GM12892 (cell line): ENCODE data around the gene RBCK1.

Experiments
- POLR2A ChIP-seq: IDR thresholded peaks from 2 replicates; pipeline ENCODE4 v1.6.1; 2011; ENCODE audit warnings: low read depth, low read length, control low read depth
- POLR2AphosphoS5 ChIP-seq: IDR thresholded peaks from 2 replicates; pipeline ENCODE4 v1.6.1; 2011; ENCODE audit warnings: low read depth, low read length, control low read depth

DNA sequence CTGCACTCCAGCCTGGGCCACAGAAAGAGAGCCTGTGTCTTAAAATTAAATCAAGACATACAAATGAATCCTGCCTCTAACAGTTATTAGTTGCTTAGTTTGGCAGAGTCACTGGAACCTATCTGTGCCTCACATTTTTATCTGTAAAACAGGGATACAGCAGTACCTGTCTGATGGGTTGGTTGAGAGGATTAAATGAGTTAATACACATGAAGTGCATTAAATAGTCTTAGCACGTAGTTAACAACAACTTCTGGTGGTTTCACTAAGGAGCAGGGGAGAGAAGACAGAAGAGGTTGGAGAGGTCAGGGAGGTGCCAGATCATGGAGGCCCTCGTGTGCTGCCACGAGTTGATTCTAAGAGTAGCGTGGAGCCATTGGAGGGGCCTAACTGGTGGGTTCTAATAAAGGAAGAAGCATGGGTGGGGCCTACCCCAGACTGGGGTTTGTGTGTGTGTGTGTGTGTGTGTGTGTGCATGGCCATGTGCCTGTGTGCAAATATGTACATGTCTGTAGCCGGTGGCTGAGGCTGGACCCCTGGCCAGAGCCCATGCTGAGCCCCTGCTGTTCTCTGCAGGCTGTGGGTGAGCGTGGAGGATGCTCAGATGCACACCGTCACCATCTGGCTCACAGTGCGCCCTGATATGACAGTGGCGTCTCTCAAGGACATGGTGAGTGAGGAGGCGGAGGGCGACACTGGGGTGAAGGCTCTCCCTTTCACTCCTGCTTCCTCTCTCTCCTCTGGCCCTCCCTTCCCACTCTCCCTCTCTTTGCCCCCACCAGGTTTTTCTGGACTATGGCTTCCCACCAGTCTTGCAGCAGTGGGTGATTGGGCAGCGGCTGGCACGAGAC, 9.1 kb downstream of the RBCK1 start:
- TF ChIP-seq POLR2AphosphoS5: no peak
- no peak for TF ChIP-seq POLR2A
